GM12875 (cell line): Measurements from ENCODE around the gene NMS.

Experiments used
- H3K4me3 ChIP-seq: one replicate; pipeline ENCODE4 v1.5.1; 2011; ENCODE audit warnings: low read depth, low read length, control low read depth
- CTCF ChIP-seq: IDR thresholded peaks from 2 replicates; pipeline ENCODE4 v1.5.1; 2011; ENCODE audit warnings: low read depth, mild to moderate bottlenecking, control low read depth, inconsistent platforms, low read length, moderate library complexity, borderline replicate concordance; ENCODE audit not compliant: insufficient read depth

Gene NMS

GRCh38 chr2:100517556-100517955 is 47.3 kb downstream of the NMS start:
- TF ChIP-seq CTCF = no peak

GRCh38 chr2:100518801-100519200 is 48.5 kb downstream of the NMS start:
- H3K4me3 ChIP-seq = no peak overlapping the region
- no peak for TF ChIP-seq CTCF

More at GRCh38 chr2:100517556-100517955, 47.3 kb downstream of the NMS start:
- H3K4me3 ChIP-seq = no peak overlapping the region

GRCh38 chr2:100520224-100520623 is 49.9 kb downstream of the NMS start:
- no peak for TF ChIP-seq CTCF
- no peak overlapping the region for H3K4me3 ChIP-seq

- TF ChIP-seq CTCF = no peak
Observed at GRCh38 chr2:100522430-100522829, 52.1 kb downstream of the NMS start.

GRCh38 chr2:100524331-100524730 is 54.0 kb downstream of the NMS start:
- TF ChIP-seq CTCF = no peak

More at GRCh38 chr2:100522430-100522829, 52.1 kb downstream of the NMS start:
- no peak overlapping the region for H3K4me3 ChIP-seq

GRCh38 chr2:100526868-100527267 is 56.6 kb downstream of the NMS start:
- H3K4me3 ChIP-seq = no peak overlapping the region
- TF ChIP-seq CTCF = no peak

More at GRCh38 chr2:100524331-100524730, 54.0 kb downstream of the NMS start:
- no peak overlapping the region for H3K4me3 ChIP-seq

- no peak for TF ChIP-seq CTCF
- no peak overlapping the region for H3K4me3 ChIP-seq
Observed at GRCh38 chr2:100527440-100528015, 57.2 kb downstream of the NMS start.
